GM12873 (cell line): ENCODE results near the gene PLEKHG4B.

Source experiments
- CTCF ChIP-seq: IDR thresholded peaks from 2 replicates; pipeline ENCODE4 v1.5.1; 2012; ENCODE audit warnings: low read depth, mild to moderate bottlenecking, moderate library complexity, low read length, control low read depth; ENCODE audit not compliant: insufficient read depth; ENCODE audit errors: missing control alignments

PLEKHG4B gene

GRCh38 chr5:188488-189481, 96.8 kb downstream of the PLEKHG4B start:
- TF ChIP-seq CTCF = peak; percentile 95

DNA sequence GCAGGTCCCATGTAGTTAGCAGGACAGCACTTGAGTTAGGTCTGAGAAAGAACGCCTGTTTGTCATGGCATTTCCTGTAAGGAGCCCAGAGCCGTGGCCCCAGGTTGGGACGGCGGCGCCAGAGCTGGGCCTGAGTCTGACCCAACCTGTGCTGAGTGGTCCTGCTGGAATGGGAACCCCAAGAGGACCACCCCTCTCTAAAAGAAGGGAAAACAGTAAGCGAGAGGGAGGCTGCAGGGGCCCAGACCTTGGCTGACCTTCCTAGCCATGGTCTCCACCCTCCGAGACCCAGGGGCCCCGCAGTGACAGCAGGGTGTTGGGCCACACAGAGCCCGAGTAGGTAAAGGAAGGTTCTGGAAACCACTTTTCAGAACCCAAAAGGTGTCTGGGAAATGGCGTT, 97.5 kb downstream of the PLEKHG4B start:
- no peak for TF ChIP-seq CTCF

DNA sequence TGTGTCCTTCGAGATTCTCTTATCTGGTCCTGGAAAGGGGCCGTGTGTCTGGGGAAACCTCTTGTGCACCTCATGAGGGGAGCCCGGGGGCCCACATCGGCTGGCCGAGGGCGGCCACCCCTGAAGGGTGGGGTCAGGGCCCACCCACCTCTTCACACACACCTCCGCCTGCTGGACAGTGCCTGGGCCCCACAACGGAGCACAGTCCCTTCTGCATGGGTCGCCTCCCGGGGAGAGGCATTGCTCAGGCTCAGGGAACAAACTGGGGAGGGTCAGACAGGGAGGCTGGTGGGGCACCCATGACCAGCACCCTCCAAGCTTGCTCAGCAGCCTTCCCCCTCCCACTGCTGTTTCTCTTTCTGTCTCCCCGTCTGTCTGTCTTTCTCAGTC, 98.0 kb downstream of the PLEKHG4B start:
- TF ChIP-seq CTCF = no peak

GRCh38 chr5:190366-191035, 98.5 kb downstream of the PLEKHG4B start:
- no peak for TF ChIP-seq CTCF

DNA sequence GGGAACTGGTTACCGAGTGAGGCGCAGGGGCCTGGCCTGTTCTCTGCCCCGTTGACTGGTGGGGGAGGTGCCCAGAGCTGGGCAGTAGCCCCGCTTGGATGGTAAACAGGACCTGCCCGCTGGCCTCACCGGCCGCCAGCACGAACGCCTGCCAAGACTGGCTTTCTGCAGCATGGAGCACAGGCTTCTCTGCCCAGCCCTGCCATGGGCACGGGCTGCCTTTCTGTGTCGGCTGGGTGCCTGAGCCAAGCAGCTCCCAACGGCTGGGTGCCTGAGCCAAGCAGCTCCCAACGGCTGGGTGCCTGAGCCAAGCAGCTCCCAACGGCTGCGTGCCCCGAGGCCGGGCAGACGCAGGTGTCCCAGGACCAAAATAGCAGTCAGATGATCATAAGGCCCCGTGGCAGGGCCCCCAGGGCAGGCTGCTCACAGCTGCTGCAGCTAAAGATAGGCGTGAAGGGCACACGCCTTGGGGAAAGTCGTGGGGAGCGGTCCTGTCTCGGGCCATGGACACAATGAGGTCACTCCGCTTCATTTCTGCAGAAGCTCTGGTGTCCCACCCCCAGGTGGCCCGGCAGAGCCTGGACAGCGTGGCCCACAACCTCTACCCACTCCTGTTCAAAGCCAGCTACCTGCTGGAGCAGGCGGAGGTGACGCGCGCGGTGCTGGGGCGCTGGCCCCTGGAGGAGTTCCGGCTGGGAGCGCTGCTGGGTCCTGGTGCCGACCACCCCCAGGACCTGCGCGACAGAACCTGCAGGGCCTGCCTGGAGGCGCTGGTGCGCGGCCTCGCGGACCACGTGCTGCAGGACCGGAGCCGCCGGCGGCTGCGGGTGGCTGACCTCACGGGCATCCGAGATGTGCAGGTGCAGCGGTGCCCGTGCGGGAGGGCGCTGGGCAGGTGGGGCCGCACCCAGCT, 99.3 kb downstream of the PLEKHG4B start, which contains the start of gene LRRC14B:
Gene LRRC14B, plus strand, starts transcription at position 460 of the 913 bp plus-strand sequence. Its CDS starts 44 bp downstream, at position 504.
- no peak for TF ChIP-seq CTCF

- no peak for TF ChIP-seq CTCF
Observed at GRCh38 chr5:191949-192690, 100.2 kb downstream of the PLEKHG4B start.
